Activated gamma-delta T cell (primary cell): ENCODE measurements around the gene HSF5.

Experiments used
- DNase-seq: peaks from one replicate; lab custom pipeline; 2025; lab: John Stamatoyannopoulos, UW

Gene HSF5

DNA sequence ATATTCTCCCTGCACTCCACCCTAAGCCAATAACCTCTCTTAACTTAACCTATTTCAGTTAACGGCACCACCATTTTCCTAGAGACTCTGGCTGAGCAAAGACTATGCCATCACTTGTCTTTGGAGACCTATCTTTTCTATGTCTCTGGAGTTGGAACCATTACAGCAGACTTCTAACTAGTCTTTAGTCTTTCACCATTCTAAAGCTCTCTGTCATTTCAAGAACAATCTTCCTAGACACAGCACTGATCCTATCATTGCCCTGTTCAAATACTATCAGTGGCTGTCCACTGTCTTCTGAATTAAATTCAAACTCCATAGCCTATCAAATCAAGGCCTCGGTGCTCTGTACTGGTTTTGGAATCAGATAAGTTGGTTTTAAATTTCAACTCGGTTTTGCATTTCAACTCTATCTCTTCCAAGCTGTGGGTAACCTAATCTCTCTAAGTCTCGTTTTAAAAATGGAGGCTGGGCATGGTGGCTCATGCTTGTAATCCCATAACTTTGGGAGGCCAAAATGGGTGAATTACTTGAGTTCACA is 102.8 kb downstream of the HSF5 start:
- DNase-seq = no peak

GRCh38 chr17:58384897-58385296 is 103.3 kb downstream of the HSF5 start:
- no peak for DNase-seq

GRCh38 chr17:58383892-58384462 is 104.2 kb downstream of the HSF5 start:
- no peak for DNase-seq

- DNase-seq = no peak
Observed at GRCh38 chr17:58382872-58383242, 105.4 kb downstream of the HSF5 start.

GRCh38 chr17:58382108-58382871 is 105.9 kb downstream of the HSF5 start:
- DNase-seq = no peak

GRCh38 chr17:58381124-58382035 is 106.8 kb downstream of the HSF5 start:
- no peak for DNase-seq

DNA sequence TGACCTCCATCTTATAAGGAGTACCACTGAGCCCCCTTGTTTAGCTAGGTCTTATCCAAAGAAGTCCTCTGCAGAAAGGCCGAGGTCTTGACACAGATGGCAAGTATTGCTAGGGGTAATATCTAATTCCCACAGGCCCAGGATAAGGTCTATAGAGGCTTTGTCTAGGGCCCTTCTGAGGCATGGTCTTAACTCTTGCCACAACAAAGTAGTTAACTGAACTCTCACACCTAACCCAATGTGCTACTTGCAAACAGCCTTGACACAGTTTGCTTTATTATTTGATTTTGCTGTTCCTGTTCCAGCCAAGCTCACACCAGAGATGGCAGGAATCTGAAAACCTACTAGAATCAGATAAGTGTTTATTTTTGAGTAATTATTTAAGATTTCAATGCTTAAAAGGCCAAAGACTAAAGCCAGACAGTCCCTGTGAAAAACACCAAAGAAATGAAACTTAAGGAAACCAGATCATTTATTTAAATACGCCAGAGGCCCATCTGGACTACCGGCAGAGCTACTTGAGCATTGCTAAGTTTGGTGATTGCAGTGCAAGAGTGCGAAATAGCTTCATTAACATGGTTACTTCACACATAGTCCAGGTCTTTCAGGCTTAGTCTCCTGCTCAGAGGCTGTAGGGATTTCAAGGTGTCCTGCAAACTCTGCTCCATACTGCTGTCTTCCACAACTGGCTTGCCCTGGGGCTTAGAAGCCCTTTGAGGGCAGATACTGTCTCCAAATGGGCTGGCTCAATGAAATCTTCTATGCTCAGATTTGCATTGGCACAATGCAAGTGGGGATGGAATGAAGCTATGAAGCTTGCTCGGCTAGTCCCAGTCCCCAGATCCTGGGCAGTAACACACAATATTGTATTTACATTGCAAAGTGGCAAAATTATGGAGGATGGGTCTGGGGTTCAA is 107.7 kb downstream of the HSF5 start:
- no peak for DNase-seq

DNA sequence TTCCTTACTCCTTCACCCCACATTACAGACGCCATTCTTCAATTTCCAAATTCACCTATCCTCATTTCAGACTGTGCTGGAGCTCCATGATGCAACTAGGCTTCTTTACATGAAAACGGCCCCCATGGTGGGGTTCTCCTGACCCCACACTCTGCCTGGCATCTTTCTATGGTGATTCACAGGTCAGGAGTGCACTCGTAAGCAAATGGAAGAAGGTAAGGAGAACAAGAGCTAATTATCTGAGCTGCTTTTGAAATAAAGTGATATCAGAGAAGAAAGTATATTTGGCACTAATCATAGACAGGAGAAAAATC is 108.7 kb downstream of the HSF5 start:
- DNase-seq = no peak

DNA sequence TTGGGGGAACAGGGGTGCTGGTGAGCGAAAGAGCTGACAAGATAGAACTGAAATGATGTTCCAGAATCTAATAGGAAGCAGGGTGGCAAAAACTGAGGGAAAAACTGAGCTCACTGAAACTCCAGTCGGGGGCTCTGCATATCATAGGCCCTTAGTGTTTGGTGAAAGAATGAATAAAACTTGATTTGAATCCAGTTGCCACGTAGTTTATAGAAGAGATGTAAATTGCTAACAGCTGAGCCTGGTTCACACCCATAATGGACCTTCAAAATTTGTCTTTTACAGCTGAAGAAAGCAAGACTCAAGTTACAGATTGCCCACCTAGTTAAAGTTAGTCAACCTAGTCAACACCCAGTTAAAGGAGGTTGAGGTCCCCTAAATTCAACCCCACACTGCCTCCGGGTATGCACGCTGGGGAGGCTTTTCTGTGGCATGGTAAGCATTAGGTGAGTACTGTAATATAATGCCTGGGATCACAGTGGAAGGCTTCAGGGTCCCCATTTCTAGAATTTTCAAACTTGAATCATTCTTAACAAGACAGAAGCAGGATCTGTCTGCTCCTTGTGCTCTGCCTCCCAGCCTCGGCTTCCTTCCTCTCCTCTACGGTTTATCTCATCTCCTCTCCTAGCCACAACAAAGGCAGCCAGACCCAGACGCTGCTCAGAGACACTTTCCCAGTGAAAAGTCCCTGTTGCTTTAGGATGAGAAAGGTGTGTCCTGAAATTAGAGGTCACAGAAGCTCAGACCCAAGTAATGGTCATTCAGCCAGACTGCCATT is 109.3 kb downstream of the HSF5 start:
- no peak for DNase-seq

- no peak for DNase-seq
Observed at GRCh38 chr17:58377661-58378060, 110.5 kb downstream of the HSF5 start.

DNA sequence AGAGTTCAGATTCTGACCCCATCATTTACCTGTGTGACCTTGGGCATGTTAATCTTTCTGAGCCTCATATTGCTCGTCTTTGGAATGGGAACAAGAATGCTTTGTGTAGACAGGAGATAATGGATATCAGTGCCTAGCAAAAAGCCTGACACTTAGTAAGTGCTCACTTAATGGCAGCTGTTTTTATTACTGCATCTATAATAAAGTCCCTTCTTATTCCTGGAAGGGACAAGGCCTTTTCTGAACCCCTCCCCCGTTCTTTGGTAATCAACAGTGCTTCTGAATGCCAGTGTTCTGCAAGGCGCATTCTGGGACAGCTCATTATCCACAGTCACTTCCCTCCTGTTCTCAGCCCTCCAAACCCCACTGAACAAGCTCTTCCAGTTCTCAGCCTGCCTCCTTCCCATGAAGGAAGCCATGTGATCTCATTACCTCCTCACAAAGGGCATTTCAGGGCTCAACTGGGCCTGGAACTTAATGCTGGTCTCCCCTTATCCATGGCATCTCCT is 111.1 kb downstream of the HSF5 start:
- no peak for DNase-seq

DNA sequence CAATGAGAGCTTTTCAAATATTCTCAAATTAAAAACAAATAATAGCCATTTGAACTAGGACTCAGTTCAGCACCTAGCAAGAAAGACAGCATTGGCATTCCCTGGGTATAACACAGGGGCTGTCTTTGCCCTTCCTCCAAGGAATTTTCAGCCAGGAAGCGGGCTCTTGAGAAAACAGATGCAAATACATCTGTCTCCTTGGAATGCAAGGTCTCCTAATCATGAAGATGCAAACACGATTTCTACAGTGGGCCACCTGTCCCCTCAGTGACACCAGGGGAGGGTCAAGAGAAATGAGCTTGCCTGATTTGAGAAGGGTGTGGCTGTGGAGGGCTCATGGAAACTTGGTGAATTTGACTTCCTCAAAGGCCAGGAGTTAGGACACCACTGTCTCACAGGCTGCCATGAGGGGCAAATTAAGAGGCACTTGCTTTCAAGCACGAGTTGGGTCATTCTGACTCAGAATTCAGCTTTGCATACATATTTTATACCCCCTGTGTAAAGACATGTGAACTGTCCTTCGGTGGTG is 111.7 kb downstream of the HSF5 start:
- DNase-seq = no peak

- DNase-seq = no peak
Observed at GRCh38 chr17:58375811-58376210, 112.4 kb downstream of the HSF5 start.

DNA sequence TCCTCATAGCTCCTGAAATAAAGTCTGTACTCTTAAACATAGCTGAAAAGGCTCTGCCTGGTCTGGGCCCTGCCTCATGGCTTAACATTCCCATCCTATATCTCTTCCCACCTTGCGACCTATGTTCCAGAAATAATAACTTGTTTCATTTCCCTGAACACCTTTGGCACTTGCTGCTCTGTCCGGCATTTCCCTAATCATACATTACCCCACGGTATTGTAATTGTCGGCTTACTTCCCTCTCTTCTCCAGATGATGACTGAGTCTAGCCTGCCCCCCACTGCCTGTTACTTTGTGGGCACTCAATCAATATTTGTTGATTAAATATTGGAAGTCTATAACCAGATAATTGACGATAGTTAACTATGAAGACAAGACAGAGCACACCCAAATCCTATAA is 113.0 kb downstream of the HSF5 start:
- DNase-seq = no peak

DNA sequence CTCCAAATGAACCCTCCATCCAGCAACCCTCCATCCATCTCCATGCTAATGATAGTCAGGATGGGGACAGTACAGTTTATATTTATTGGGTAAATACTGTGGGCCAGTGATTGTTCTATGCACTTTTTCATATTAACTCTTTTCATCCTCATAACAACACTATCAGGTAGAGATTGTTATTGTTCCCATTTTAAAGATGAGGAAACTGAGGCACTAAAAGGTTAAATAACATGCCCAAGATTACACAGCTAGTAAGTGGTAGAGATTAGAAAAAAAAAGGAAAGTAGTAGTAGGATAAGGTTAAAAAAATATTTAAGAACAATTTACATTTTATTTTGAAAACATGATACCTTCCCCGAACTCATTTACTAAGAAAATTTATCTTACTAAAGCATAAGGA is 114.3 kb downstream of the HSF5 start:
- no peak for DNase-seq

DNA sequence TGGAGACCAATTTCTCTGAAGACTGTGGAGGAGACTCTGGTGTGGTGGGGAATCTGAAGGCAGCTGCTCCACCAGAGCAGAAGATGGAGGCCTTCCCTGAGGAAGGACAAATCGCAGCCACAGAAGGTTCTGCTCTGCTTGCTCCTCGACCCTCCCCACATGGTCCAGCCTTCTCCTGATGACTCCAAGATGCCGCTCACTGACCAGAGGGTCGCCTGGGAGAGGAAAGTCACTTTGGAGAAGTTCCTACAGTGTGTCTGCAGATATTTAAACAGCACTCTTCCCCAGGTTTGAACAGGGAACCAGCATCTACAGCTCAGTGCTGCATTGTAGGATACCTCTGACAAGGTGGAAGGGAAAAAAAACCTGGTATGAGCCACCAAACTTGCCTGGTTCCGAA is 115.2 kb downstream of the HSF5 start:
- DNase-seq = no peak

GRCh38 chr17:58371300-58371950 is 116.8 kb downstream of the HSF5 start:
- DNase-seq = no peak

- DNase-seq = no peak
Observed at GRCh38 chr17:58370716-58371115, 117.5 kb downstream of the HSF5 start.

DNA sequence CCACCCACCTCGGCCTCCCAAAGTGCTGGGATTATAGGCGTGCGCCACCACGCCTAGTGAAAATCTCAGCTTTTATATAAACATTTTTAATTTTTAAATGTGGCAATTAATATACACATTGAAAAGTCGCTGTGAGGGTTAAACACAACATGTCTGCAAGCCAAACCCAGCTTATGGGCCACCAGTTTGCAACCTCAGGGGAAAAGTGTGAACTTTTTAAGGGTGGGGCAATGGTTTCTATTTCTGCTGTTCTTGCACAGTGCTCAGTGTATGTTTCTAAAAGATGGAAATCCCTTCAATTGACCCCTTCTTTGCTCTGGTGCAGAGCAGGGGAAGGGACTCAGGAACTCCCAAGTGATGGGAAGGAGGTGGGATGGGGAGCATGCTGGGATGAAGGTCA is 117.9 kb downstream of the HSF5 start:
- DNase-seq = no peak
